IMR-90 (cell line): ENCODE results near the gene PSMB5. TPM values are rescaled to one million over a fixed set of nuclear protein-coding genes. Genes with fewer than 3 reads are reported as not detected.

Experiments used
- ATAC-seq: fragments of 200-7000 bp; cut with Tn5 transposase; 2 replicates; pipeline ENCODE4 v1.9.1; 2020; ENCODE audit warnings: low read depth, mild to moderate bottlenecking, moderate library complexity
- BruUV-seq: library from RNA; stranded (reverse); fragments of 400-500 nt; replicated peaks from 2 replicates; lab custom pipeline; 2021; lab: Mats Ljungman, UMichigan
- CTCF ChIA-PET: fragments of 300-600 bp; formaldehyde crosslinking; extraction: SDS; loops from one replicate; lab custom pipeline; 2021; ENCODE audit warnings: antibody characterized with exemption; lab: Yijun Ruan, JAX
- POLR2A ChIA-PET: fragments of 300-600 bp; sonication (Branson Sonifier 250); formaldehyde crosslinking; loops from one replicate; lab custom pipeline; 2022; ENCODE audit warnings: antibody characterized with exemption; ENCODE audit not compliant: unreplicated experiment; lab: Charles Lee
- DNase-seq: peaks from one replicate; pipeline ENCODE4 v3.0.0; 2013
- H2AFZ ChIP-seq: replicated peaks from 2 replicates; pipeline ENCODE3; 2013; ENCODE audit warnings: low read length, mild to moderate bottlenecking; ENCODE audit not compliant: poor library complexity
- H2AK5ac ChIP-seq: 2 replicates; pipeline ENCODE4 v1.6.1; 2013; ENCODE audit warnings: low read depth, low read length, inconsistent platforms
- H2AK9ac ChIP-seq: replicated peaks from 2 replicates; pipeline ENCODE3; 2013; ENCODE audit warnings: mild to moderate bottlenecking, low read depth, low read length, moderate library complexity; ENCODE audit not compliant: poor library complexity
- H2BK120ac ChIP-seq: 2 replicates; pipeline ENCODE4 v1.6.1; 2013; ENCODE audit warnings: low read depth, low read length, inconsistent platforms
- H2BK15ac ChIP-seq: 3 replicates; pipeline ENCODE4 v1.6.1; 2013; ENCODE audit warnings: low read depth, low read length, inconsistent platforms
- H2BK20ac ChIP-seq: 2 replicates; pipeline ENCODE4 v1.6.1; 2013; ENCODE audit warnings: low read depth, mild to moderate bottlenecking, inconsistent platforms, low read length, moderate library complexity
- H2BK5ac ChIP-seq: 2 replicates; pipeline ENCODE4 v1.6.1; 2013; ENCODE audit warnings: mild to moderate bottlenecking, low read depth, low read length, inconsistent platforms; ENCODE audit not compliant: poor library complexity, severe bottlenecking
- H3K14ac ChIP-seq: replicated peaks from 2 replicates; pipeline ENCODE4 v1.6.1; 2013; ENCODE audit warnings: low read depth, low read length, inconsistent platforms
- H3K18ac ChIP-seq: 2 replicates; pipeline ENCODE4 v1.6.1; 2013; ENCODE audit warnings: low read depth, low read length, control low read depth
- H3K23ac ChIP-seq: 2 replicates; pipeline ENCODE4 v1.6.1; 2013; ENCODE audit warnings: low read depth, low read length, inconsistent platforms
- H3K27ac ChIP-seq: 2 replicates; pipeline ENCODE4 v1.5.1; 2013; ENCODE audit warnings: mild to moderate bottlenecking, control low read depth, low read length; ENCODE audit not compliant: insufficient read depth
- H3K27me3 ChIP-seq: 2 replicates; pipeline ENCODE4 v1.6.1; 2013; ENCODE audit warnings: low read length; ENCODE audit not compliant: control insufficient read depth, insufficient read depth
- H3K36me3 ChIP-seq: 2 replicates; pipeline ENCODE4 v1.6.1; 2013; ENCODE audit warnings: low read length, mixed read lengths; ENCODE audit not compliant: control insufficient read depth, insufficient read depth
- H3K4ac ChIP-seq: 2 replicates; pipeline ENCODE4 v1.6.1; 2013; ENCODE audit warnings: low read depth, low read length, inconsistent platforms
- H3K4me1 ChIP-seq: 2 replicates; pipeline ENCODE4 v1.6.1; 2013; ENCODE audit warnings: low read length, mixed read lengths; ENCODE audit not compliant: control insufficient read depth, insufficient read depth
- H3K4me2 ChIP-seq: 2 replicates; pipeline ENCODE4 v1.6.1; 2013; ENCODE audit warnings: low read depth, mild to moderate bottlenecking, control low read depth, low read length, moderate library complexity
- H3K4me3 ChIP-seq: 2 replicates; pipeline ENCODE4 v1.5.1; 2013; ENCODE audit warnings: low read depth, mild to moderate bottlenecking, control low read depth, low read length, moderate library complexity; ENCODE audit not compliant: insufficient read depth
- H3K56ac ChIP-seq: 2 replicates; pipeline ENCODE4 v1.6.1; 2013; ENCODE audit warnings: low read length, inconsistent platforms; ENCODE audit not compliant: insufficient read depth; ENCODE audit errors: extremely low read depth
- H3K79me1 ChIP-seq, 2 experiments: 2 replicates each; pipeline ENCODE4 v1.6.1; 2013; ENCODE audit warnings: low read length in 2 of 2, inconsistent platforms in 1 of 2, low read depth in 1 of 2
- H3K9ac ChIP-seq: 2 replicates; pipeline ENCODE4 v1.6.1; 2013; ENCODE audit warnings: low read depth, low read length, control low read depth
- H3K9me1 ChIP-seq: 2 replicates; pipeline ENCODE4 v1.6.1; 2013; ENCODE audit warnings: low read length, inconsistent platforms; ENCODE audit not compliant: insufficient read depth
- H3K9me3 ChIP-seq: 2 replicates; pipeline ENCODE4 v1.6.1; 2013; ENCODE audit warnings: low read length; ENCODE audit not compliant: control insufficient read depth, insufficient read depth
- H4K20me1 ChIP-seq: 2 replicates; pipeline ENCODE4 v1.6.1; 2013; ENCODE audit warnings: low read length, inconsistent platforms; ENCODE audit not compliant: insufficient read depth
- H4K5ac ChIP-seq: 2 replicates; pipeline ENCODE4 v1.6.1; 2013; ENCODE audit warnings: mild to moderate bottlenecking, low read depth, low read length, control low read depth
- H4K8ac ChIP-seq, 2 experiments: 2 replicates each; pipeline ENCODE4 v1.6.1; 2013; ENCODE audit warnings: low read depth in 2 of 2, low read length in 2 of 2, control low read depth in 1 of 2, inconsistent platforms in 1 of 2
- H4K91ac ChIP-seq: 2 replicates; pipeline ENCODE4 v1.6.1; 2013; ENCODE audit warnings: low read depth, low read length, inconsistent platforms; ENCODE audit not compliant: insufficient read depth
- BHLHE40 ChIP-seq: fragments of 150-350 bp; IDR thresholded peaks from 2 replicates; pipeline ENCODE4 v1.6.1; 2016; ENCODE audit warnings: mild to moderate bottlenecking, low read depth, low read length
- MAFK ChIP-seq: IDR thresholded peaks from 2 replicates; pipeline ENCODE4 v1.6.1; 2012; ENCODE audit warnings: low read depth, low read length, improper control_type of control experiment
- NFE2L2 ChIP-seq: fragments of 150-350 bp; IDR thresholded peaks from 2 replicates; pipeline ENCODE4 v1.6.1; 2016; ENCODE audit warnings: low read depth, mild to moderate bottlenecking, low read length
- POLR2A ChIP-seq: IDR thresholded peaks from 2 replicates; pipeline ENCODE4 v1.6.1; 2012; ENCODE audit warnings: mild to moderate bottlenecking, low read depth, low read length
- WGBS, 2 experiments: methylation state at CpG; one replicate each; pipeline versions ENCODE4 v1.1.5 to v1.1.7; 2013; ENCODE audit warnings: missing lambda C conversion rate in 2 of 2; ENCODE audit not compliant: insufficient read length in 1 of 2; ENCODE audit errors: extremely low coverage in 2 of 2; 5-methylcytosine and 5-hydroxymethylcytosine counted together
- dilution Hi-C: fragments of 300-500 bp; cut with HindIII; formaldehyde crosslinking; loops from one replicate; pipeline ENCODE4 v1.14.3; 2018; ENCODE audit warnings: low sequenced_read_pairs; ENCODE audit not compliant: unreplicated experiment
- in situ Hi-C: fragments of 300-500 bp; cut with MboI; formaldehyde crosslinking; loops from 3 replicates; pipeline ENCODE4 v1.14.3; 2019; ENCODE audit warnings: low sequenced_read_pairs, inconsistent platforms, mixed read lengths
- intact Hi-C: fragments of 100-400 bp; cut with micrococcal nuclease; formaldehyde crosslinking; loops from 2 replicates; pipeline ENCODE4 v1.10.0; 2022
- polyA plus RNA-seq, 3 experiments: library from polyadenylated mRNA; depleted of rRNA; stranded (reverse); fragments of >200 nt; gene quantifications; 2 replicates each; pipeline ENCODE4 v1.2.3, GENCODE V29; 2012; ENCODE audit warnings: low replicate concordance in 1 of 3
- total RNA-seq: library from RNA; depleted of rRNA; stranded (reverse); fragments of >200 nt; gene quantifications from 2 replicates; pipeline ENCODE4 v1.2.3, GENCODE V29; 2012

Gene PSMB5
- total and polyA plus RNA-seq, 2 of the 4 experiments (the other 2 are of a cell fraction), result 310 to 321 TPM

- H3K4me2 ChIP-seq, result no peak overlapping the region
- H3K4me3 ChIP-seq, result no peak overlapping the region
- no peak for ATAC-seq
- H2AK9ac ChIP-seq, result no peak overlapping the region
- POLR2A ChIA-PET, result interaction anchor here (0.6 to 1.0 kb wide), 2 partner anchors 27 to 121 kb away, joined by 3 to 4 read pairs; no protein-coding TSS in a partner anchor
- dilution Hi-C loops, result no loop called here
- peaks cover 2% of the 10 kb centered on the region; the same call in 1 of the 2 replicates for H3K36me3 ChIP-seq
- no peak for DNase-seq
- H3K56ac ChIP-seq, result no peak overlapping the region
- no peak overlapping the region for H2BK120ac ChIP-seq
- H2AFZ ChIP-seq, result no peak overlapping the region
- no peak overlapping the region for H3K14ac ChIP-seq
- peaks cover 9% of the 10 kb centered on the region for H3K4me1 ChIP-seq
- peaks cover 0 to 12% of the 10 kb centered on the region in 2 experiments; a peak in 2 of 4 replicates for H3K79me1 ChIP-seq
- no peak overlapping the region for H4K8ac ChIP-seq
- no peak overlapping the region for H2BK20ac ChIP-seq
- no peak overlapping the region for H3K4ac ChIP-seq
- no peak overlapping the region for H3K9ac ChIP-seq
- intact Hi-C loops, result loop anchor here (1.0 kb wide), 1 partner anchor 33 kb away; no protein-coding TSS in a partner anchor
- in situ Hi-C loops, result loop anchor here (5.0 kb wide), 1 partner anchor 59 kb away; no protein-coding TSS in a partner anchor
- H3K18ac ChIP-seq, result no peak overlapping the region
- BruUV-seq, result no TSS peak
- no peak overlapping the region for H4K5ac ChIP-seq
- no peak overlapping the region for H2AK5ac ChIP-seq
- H3K27ac ChIP-seq, result no peak overlapping the region
- TF ChIP-seq MAFK (no peak), POLR2A (no peak), NFE2L2 (no peak), BHLHE40 (no peak)
- H3K27me3 ChIP-seq, result no peaks in the 10 kb centered on the region
- H4K20me1 ChIP-seq, result no peaks in the 10 kb centered on the region; the same call in 1 of the 2 replicates
- H3K9me3 ChIP-seq, result no peaks in the 10 kb centered on the region
- CTCF ChIA-PET, result interaction anchor here (1.4 to 1.5 kb wide), 2 partner anchors 57 to 58 kb away, joined by 4 to 5 read pairs; no protein-coding TSS in a partner anchor
- H2BK15ac ChIP-seq, result no peak overlapping the region
- H3K23ac ChIP-seq, result no peak overlapping the region; the same call in 1 of the 2 replicates
- no peak overlapping the region for H2BK5ac ChIP-seq
- WGBS, 2 experiments, result no CpG with 5 or more reads among the region's 5 CpGs
- peaks cover 3% of the 10 kb centered on the region; the same call in 1 of the 2 replicates for H3K9me1 ChIP-seq
- no peak overlapping the region for H4K91ac ChIP-seq
Measured at GRCh38 chr14:23051141-23052057, 16.7 kb upstream of the PSMB5 start.
